GM18868 (cell line): ENCODE measurements around the gene KANSL1.
"Not testable (repeated sequence)": the region's sequence is repeated elsewhere in the genome, so short reads cannot be mapped to it uniquely, and the experiment has no call there.

Experiments used
- ATAC-seq: cut with Tn5 transposase; IDR thresholded peaks from one replicate; pipeline ENCODE4 v1.9.1; 2021; ENCODE audit warnings: mild to moderate bottlenecking, moderate library complexity; ENCODE audit not compliant: unreplicated experiment

Gene KANSL1

GRCh38 chr17:46120078-46120477 lies 73.2 kb downstream of the KANSL1 start:
- no peak for ATAC-seq

DNA sequence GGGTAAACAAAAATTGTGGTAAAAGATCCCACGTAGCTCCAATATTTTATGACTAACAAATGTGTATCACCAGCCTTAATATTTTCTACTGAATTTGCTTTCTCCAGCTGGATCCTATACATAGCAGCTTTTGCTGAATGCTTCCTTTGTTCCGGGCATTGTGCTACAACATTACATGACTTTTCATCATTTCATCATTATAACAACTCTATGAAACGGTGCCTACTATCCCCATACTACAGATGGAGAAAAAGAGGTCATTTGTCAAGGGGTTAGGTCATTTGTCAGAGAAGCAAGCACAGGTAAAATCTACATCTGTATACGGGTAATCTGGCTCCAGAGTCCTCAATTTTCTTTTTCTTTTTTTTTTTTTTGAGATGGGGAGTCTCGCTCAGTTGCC lies 74.3 kb downstream of the KANSL1 start:
- ATAC-seq = no peak

GRCh38 chr17:46117850-46118696 lies 75.2 kb downstream of the KANSL1 start:
- ATAC-seq = no peak

- ATAC-seq = no peak
Observed at GRCh38 chr17:46117117-46117516, 76.1 kb downstream of the KANSL1 start.

GRCh38 chr17:46115699-46116098 lies 77.5 kb downstream of the KANSL1 start:
- no peak for ATAC-seq

DNA sequence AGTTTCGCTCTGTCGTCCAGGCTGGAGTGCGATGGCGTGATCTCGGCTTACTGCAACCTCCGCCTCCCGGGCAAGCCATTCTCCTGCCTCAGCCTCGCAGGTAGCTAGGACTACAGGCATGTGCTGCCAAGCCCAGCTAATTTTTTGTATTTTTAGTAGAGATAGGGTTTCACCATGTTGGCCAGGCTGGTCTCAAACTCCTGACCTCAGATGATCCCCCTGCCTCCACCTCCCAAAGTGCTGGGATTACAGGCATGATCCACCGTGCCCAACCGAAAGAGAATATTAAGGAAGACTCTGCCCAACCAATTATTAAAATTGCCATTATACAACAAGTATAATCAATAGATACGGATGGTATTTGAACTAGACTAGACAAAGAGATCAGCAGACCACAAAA lies 82.0 kb downstream of the KANSL1 start:
- not testable (repeated sequence) for ATAC-seq

DNA sequence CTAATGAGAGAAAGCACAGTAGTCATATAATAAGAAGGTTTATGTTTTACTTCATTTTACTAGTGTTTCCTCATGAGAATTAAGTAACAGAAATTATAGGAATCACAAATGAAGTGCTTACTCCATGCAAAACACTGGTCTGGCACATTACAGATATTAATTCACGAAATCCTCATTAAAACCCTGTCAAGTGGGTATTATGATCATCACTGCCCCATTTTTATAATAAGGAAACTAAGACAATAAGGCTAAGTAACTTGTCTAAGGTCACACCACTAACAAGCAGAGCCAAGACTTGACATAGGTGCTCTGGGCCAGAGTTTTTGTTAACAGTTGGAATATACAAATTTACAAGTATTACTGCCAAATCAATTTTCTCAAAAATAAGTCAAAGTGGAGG lies 83.0 kb downstream of the KANSL1 start:
- no peak for ATAC-seq

DNA sequence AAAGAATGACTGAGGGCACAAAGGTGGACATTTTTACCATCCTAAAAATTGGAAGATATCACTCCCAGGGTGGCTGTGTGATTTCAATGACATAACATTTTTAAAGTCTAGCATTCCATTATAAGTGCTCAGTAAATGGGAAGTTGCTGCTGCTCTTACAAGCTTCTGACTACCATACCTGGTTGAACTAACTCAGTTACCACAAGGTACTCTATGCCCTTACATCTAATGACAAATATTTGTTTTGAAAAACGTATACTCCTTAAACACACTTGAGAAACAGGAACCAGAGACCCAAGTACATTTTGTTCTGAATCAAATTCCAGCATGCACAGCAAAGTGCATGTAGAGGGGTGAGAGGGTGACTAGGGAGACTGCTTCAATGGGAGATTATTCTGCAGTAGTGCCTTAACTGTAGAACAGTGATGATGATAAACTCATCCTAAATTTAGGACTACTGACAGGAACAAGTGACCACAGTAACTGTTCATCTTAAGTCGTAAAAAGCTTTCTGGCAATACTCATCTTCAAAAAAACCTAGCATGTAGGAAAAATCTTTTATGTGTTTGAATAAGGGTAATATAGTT lies 83.5 kb downstream of the KANSL1 start:
- no peak for ATAC-seq

DNA sequence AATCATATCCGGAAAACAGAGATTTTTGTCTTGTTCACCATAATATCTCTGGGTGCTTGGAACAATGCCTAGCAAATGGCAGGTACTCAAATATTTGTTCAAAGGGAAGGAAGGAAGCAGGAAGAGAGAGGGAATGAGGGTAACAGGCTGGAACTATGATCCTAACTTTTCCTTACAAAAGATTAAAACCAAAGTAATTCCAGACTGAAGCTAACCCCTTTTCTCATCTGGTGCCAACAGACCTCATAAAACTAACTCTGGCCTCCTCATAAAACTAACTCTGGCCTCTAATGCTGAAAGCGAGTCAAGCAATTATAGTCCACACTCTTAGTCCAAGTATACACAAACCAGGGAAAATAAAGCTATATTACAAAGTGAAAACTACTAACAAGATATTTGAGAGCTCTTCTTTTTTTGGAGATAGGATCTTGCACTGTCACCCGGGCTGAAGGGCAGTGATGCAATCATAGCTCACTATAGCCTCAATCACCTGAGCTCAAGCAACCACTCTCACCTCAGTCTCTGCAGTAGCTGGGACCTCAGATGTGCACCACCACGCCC lies 84.6 kb downstream of the KANSL1 start:
- no peak for ATAC-seq

- no peak for ATAC-seq
Observed at GRCh38 chr17:46108120-46108519, 85.1 kb downstream of the KANSL1 start.

DNA sequence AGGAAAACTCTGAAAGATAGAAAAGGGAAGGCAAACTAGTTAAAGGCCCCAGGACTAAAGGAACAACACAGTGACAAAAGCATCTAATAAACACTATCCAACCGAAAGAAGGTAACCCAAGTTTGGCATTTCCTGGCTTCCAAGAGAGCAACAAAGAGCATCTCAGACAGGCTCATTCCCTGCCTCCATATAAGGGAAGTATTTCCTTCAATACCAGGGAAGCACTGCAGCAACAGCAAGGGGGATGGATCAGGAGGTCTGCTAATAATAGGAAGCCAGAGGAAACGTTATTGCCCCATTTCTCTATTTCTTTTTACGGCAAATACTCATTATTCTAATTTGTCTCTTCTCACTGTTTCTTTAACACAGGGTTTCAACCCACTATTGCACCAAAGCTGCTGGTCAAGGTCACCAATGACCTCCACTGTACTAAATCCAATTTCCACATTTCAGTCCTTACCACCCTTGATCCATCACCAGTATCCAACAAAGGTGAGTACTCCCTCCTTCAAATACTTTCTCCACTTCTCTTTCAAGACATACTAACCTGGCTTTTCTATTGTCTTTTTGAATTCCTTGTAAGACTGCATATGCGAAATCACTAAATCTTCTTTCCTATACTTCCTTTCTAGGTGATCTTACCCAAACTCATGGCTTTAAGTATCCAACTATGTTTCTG lies 86.1 kb downstream of the KANSL1 start:
- ATAC-seq = no peak

- not testable (repeated sequence) for ATAC-seq
Observed at GRCh38 chr17:46102806-46103205, 90.4 kb downstream of the KANSL1 start.

GRCh38 chr17:46101785-46102617 lies 91.2 kb downstream of the KANSL1 start:
- ATAC-seq = not testable (repeated sequence)

DNA sequence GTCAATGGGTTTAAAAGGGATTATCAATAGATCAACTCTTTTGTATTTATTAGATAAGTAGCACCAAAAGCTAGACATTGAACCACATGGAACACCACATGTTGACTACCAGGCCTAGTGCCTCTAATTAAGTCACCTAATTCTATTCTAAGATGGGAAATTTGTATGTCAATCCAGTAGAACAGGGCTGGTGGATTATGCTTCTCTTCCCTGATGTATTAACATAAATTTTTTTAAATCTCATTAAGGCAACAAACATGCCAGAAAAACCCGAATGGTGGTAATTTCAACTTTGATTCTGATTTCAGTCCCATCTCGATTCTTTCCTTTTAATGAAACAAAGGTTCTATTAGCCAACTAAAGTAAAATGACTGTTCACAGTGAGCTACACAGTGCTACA lies 92.6 kb downstream of the KANSL1 start:
- ATAC-seq = no peak

- ATAC-seq = no peak
Observed at GRCh38 chr17:46099865-46100264, 93.4 kb downstream of the KANSL1 start.

GRCh38 chr17:46097497-46097896 lies 95.7 kb downstream of the KANSL1 start:
- ATAC-seq = no peak

- ATAC-seq = no peak
Observed at GRCh38 chr17:46092991-46093390, 100.2 kb downstream of the KANSL1 start.

DNA sequence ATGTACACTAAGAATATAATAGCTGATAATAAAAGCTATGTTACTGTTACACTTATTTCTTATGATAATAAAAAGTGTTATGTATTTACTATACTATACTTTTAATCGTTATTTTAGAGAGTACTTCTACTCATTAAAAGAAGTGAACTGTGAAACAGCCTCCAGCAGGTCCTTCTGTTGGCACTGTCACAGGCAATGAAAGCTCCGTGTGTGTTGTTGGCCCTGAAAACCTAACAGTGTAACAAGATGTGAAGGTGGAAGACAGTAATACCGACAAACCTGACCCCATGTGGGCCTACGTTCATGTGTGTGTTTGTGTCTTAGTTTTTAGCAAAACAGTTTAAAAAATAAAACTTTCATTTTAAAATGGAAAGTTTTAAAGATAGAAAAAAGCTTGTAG lies 102.4 kb downstream of the KANSL1 start:
- no peak for ATAC-seq

DNA sequence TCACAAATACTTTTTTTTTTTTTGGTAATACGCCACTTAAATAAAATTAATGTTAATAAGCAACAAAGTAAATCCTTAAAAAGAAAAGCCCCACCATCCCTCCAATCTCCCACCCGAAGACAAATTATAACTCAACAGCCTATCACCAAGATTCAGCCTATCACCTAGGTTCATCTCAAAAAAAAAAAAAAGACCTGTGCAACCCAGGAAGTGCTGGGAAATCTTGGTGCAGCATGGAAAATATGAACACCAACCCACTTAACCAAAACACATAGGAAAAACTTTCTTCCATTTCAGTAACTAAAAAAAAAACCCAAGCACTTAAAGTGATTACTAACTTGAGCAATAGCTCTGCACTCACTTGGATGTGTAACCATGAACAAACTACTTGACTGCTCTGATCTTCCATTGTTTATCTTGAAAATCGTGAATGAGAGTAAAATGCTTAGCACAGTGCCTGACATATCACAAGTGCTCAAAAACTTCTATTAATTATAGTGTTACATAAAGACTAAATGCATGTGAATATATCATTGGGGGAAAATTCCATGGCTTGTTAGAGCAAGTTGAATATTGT lies 103.8 kb downstream of the KANSL1 start:
- no peak for ATAC-seq

DNA sequence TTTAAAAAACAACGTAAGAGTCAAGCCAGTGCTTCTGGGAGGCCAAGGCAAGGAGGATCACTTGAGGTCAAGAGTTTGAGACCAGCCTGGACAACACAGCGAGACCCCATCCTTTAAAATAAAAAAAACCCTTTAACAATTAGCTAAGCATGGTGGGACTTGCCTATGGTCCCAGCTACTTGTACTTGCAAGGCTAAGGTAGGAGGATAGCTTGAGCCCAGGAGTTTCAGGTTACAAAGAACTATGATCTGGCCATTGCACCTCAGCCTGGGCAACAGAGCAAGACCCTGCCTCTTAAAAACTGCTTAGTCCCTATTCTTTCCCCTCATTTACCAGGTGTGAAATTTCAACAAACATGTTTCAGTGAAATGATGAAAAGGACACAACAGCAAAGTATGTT lies 104.6 kb downstream of the KANSL1 start:
- ATAC-seq = no peak
